Fibroblast of pulmonary artery (primary cell): ENCODE results near the gene SUN1.

ENCODE experiments used
- DNase-seq: peaks from one replicate; pipeline ENCODE4 v3.0.0-alpha.2; 2010; ENCODE audit warnings: low read depth
- H3K4me3 ChIP-seq: replicated peaks from 2 replicates; pipeline ENCODE4 v1.5.1; 2011; ENCODE audit warnings: low read depth, mild to moderate bottlenecking, control low read depth, low read length, moderate library complexity
- CTCF ChIP-seq: IDR thresholded peaks from 2 replicates; pipeline ENCODE4 v1.5.1; 2011; ENCODE audit warnings: mild to moderate bottlenecking, control low read depth, low read length, inconsistent platforms; ENCODE audit errors: missing control alignments

The SUN1 gene

GRCh38 chr7:898460-898854, 66.2 kb downstream of the SUN1 start:
- H3K4me3 ChIP-seq: no peak overlapping the region
- TF ChIP-seq CTCF: no peak
- DNase-seq: no peak

- H3K4me3 ChIP-seq: no peak overlapping the region
- no peak for TF ChIP-seq CTCF
- no peak for DNase-seq
Observed at GRCh38 chr7:898855-899681, 66.8 kb downstream of the SUN1 start.

GRCh38 chr7:899806-900205, 67.5 kb downstream of the SUN1 start:
- H3K4me3 ChIP-seq: no peak overlapping the region
- TF ChIP-seq CTCF: no peak

GRCh38 chr7:900331-901040, 68.2 kb downstream of the SUN1 start:
- H3K4me3 ChIP-seq: no peak overlapping the region
- TF ChIP-seq CTCF: no peak
- DNase-seq: no peak

More at GRCh38 chr7:899806-900205, 67.5 kb downstream of the SUN1 start:
- no peak for DNase-seq

- no peak overlapping the region for H3K4me3 ChIP-seq
- no peak for TF ChIP-seq CTCF
- DNase-seq: no peak
Observed at GRCh38 chr7:901041-901387, 68.7 kb downstream of the SUN1 start.

- peak; percentile 88 for DNase-seq
- no peak overlapping the region for H3K4me3 ChIP-seq
- TF ChIP-seq CTCF: no peak
Observed at GRCh38 chr7:901388-902154, 69.3 kb downstream of the SUN1 start.
